ENCODE results near the gene FRMPD4. TPM values are rescaled to one million over a fixed set of nuclear protein-coding genes. Genes with fewer than 3 reads are reported as not detected.

Gene FRMPD4
- total RNA-seq, 1 donor from 2014 or later: 1.7 TPM

GRCh38 chrX:12554206-12554605 is 415.9 kb downstream of the FRMPD4 start:
- Mint-ChIP-seq H3K4me1 (ENCODE audit: unreplicated experiment) (no peaks in the 10 kb centered on the region), H3K9me3 (ENCODE audit: unreplicated experiment) (peaks cover 3% of the 10 kb centered on the region), H3K4me3 (ENCODE audit: unreplicated experiment) (no peak overlapping the region), H3K27ac (ENCODE audit: unreplicated experiment) (no peak overlapping the region), H3K36me3 (ENCODE audit: unreplicated experiment) (no peaks in the 10 kb centered on the region), H3K27me3 (ENCODE audit: unreplicated experiment) (no peaks in the 10 kb centered on the region)
- DNase-seq (ENCODE audit: extremely low spot score, unreplicated experiment): no peak
- TF ChIP-seq CTCF (IDR thresholded peaks at IDR 0.05): no peak

GRCh38 chrX:12563121-12563520 is 424.8 kb downstream of the FRMPD4 start:
- Mint-ChIP-seq H3K4me1 (ENCODE audit: unreplicated experiment) (peaks cover 4% of the 10 kb centered on the region), H3K36me3 (ENCODE audit: unreplicated experiment) (no peaks in the 10 kb centered on the region), H3K27ac (ENCODE audit: unreplicated experiment) (no peak overlapping the region), H3K4me3 (ENCODE audit: unreplicated experiment) (no peak overlapping the region), H3K27me3 (ENCODE audit: unreplicated experiment) (no peaks in the 10 kb centered on the region), H3K9me3 (ENCODE audit: unreplicated experiment) (peaks cover 7% of the 10 kb centered on the region)
- no peak for DNase-seq (ENCODE audit: extremely low spot score, unreplicated experiment)
- no peak for TF ChIP-seq CTCF (IDR thresholded peaks at IDR 0.05)

- no peaks in the 10 kb centered on the region for H3K36me3 Mint-ChIP-seq (ENCODE audit: unreplicated experiment)
- H3K27me3 Mint-ChIP-seq (ENCODE audit: unreplicated experiment): no peaks in the 10 kb centered on the region
- no peak for TF ChIP-seq CTCF (IDR thresholded peaks at IDR 0.05)
- no peak for DNase-seq (ENCODE audit: extremely low spot score, unreplicated experiment)
- peaks cover 4% of the 10 kb centered on the region for H3K4me1 Mint-ChIP-seq (ENCODE audit: unreplicated experiment)
- no peak overlapping the region for H3K27ac Mint-ChIP-seq (ENCODE audit: unreplicated experiment)
- H3K4me3 Mint-ChIP-seq (ENCODE audit: unreplicated experiment): no peak overlapping the region
- H3K9me3 Mint-ChIP-seq (ENCODE audit: unreplicated experiment): peaks cover 4% of the 10 kb centered on the region
These were observed 425.9 kb downstream of the FRMPD4 start for GRCh38 chrX:12564221-12564620.

- DNase-seq (ENCODE audit: extremely low spot score, unreplicated experiment): no peak
- H3K36me3 Mint-ChIP-seq (ENCODE audit: unreplicated experiment): no peaks in the 10 kb centered on the region
- no peak overlapping the region for H3K27ac Mint-ChIP-seq (ENCODE audit: unreplicated experiment)
- H3K4me1 Mint-ChIP-seq (ENCODE audit: unreplicated experiment): peaks cover 4% of the 10 kb centered on the region
- H3K9me3 Mint-ChIP-seq (ENCODE audit: unreplicated experiment): peaks cover 4% of the 10 kb centered on the region
- peak; percentile 72 for TF ChIP-seq CTCF (IDR thresholded peaks at IDR 0.05)
- no peak overlapping the region for H3K4me3 Mint-ChIP-seq (ENCODE audit: unreplicated experiment)
- H3K27me3 Mint-ChIP-seq (ENCODE audit: unreplicated experiment): peaks cover 3% of the 10 kb centered on the region
These were observed 429.6 kb downstream of the FRMPD4 start for GRCh38 chrX:12567857-12568256.

GRCh38 chrX:12570859-12571501 is 432.7 kb downstream of the FRMPD4 start:
- Mint-ChIP-seq H3K9me3 (ENCODE audit: unreplicated experiment) (no peaks in the 10 kb centered on the region), H3K36me3 (ENCODE audit: unreplicated experiment) (no peaks in the 10 kb centered on the region), H3K4me3 (ENCODE audit: unreplicated experiment) (no peak overlapping the region), H3K27me3 (ENCODE audit: unreplicated experiment) (peaks cover 3% of the 10 kb centered on the region), H3K4me1 (ENCODE audit: unreplicated experiment) (peaks cover under 1% of the 10 kb centered on the region), H3K27ac (ENCODE audit: unreplicated experiment) (no peak overlapping the region)
- no peak for DNase-seq (ENCODE audit: extremely low spot score, unreplicated experiment)
- no peak for TF ChIP-seq CTCF (IDR thresholded peaks at IDR 0.05)

All from osteocyte (in vitro differentiated cells).